Measurements from ENCODE around the gene GOLIM4. TPM values are rescaled to one million over a fixed set of nuclear protein-coding genes. Genes with fewer than 3 reads are reported as not detected.
A peak's percentile ranks its signal among the peaks of the same experiment; 100 is the strongest.

The GOLIM4 gene
- total RNA-seq, result 55.2 and 77.3 TPM in 2 replicates
- polyA plus RNA-seq, result 46.2 and 50.1 TPM in 2 replicates
- 44.8 and 52.4 TPM in 2 replicates for polyA plus RNA-seq (2012)
- polyA minus RNA-seq (ENCODE audit: low replicate concordance), result 14.2 and 17.6 TPM in 2 replicates

DNA sequence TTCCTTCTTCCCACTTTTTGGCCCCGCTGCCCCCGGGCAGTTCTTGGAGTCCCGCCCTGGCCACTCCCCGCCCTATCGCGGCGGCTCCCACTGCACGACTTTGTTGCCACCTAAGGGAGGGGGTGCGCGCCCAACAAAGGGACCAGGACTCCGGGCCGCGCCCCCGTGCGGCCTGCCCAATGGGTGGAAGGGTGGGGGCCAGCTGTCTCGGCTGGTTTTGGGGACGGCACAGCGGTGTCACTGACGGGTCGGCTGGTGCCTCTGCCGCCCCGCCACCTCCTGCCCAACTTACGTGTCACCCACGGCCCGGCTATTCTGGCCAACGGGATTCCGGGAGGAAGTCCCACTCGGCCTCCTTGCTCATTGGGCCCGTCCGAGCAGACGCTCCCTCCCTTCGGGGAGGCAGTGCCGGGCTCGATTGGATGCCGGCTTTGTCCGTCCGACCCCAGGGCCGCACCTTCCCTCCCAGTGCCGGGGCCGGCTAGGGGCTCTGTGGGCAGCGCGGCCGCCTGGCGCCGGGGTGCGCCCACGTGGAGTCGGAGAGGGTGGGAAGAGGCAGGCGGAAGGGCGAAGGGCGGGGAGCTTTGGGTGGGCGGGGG lies at the start of gene GOLIM4:
Gene GOLIM4, minus strand, starts transcription at position 314 of the 599 bp plus-strand sequence. CDS start 639 bp downstream, outside the sequence.
- H3K4me2 ChIP-seq (ENCODE audit: extremely low read depth, insufficient read depth, low read length), result peak within 1 kb of the TSS; percentile 99
- peaks cover 11% of the 10 kb centered on the region for H3K4me1 ChIP-seq (ENCODE audit: control insufficient read depth, extremely low read depth, insufficient read depth, low read length)
- peak; percentile 98 to 99 for DNase-seq (ENCODE audit: low read depth in 2 of 2)
- H4K20me1 ChIP-seq (ENCODE audit: control insufficient read depth, extremely low read depth, insufficient read depth, low read length), result no peaks in the 10 kb centered on the region
- no peaks in the 10 kb centered on the region for H3K9me3 ChIP-seq (ENCODE audit: control insufficient read depth, insufficient read depth, low read depth, low read length)
- peak within 1 kb of the TSS; percentile 96 for H3K9ac ChIP-seq (ENCODE audit: insufficient read depth, low read length)
- H2AFZ ChIP-seq (ENCODE audit: low read length), result peak within 1 kb of the TSS; percentile 97
- H3K4me3 ChIP-seq (replicated peaks in 1 of 4; ENCODE audit: control extremely low read depth in 1 of 4, insufficient read depth in 1 of 4, low read depth in 3 of 4, low read length in 4 of 4), result peak within 1 kb of the TSS; percentile 71 to 97 (median 92)
- H3K27ac ChIP-seq (ENCODE audit: insufficient read depth, low read length), result peak within 1 kb of the TSS; percentile 97
- no peak for TF ChIP-seq EZH2 (IDR thresholded peaks at IDR 0.05; ENCODE audit: low read length, missing control alignments)
- no peak for TF ChIP-seq CTCF (conservative IDR thresholded peaks at IDR 0.05 in 1 of 2, IDR thresholded peaks at IDR 0.05 in 1 of 2; ENCODE audit: low read depth in 1 of 2, low read length in 2 of 2)
- H3K79me2 ChIP-seq (ENCODE audit: control insufficient read depth, insufficient read depth, low read length), result peaks cover 43% of the 10 kb centered on the region
- no peaks in the 10 kb centered on the region for H3K27me3 ChIP-seq (ENCODE audit: control insufficient read depth, insufficient read depth, low read length)
- H3K36me3 ChIP-seq (ENCODE audit: control insufficient read depth, insufficient read depth, low read length), result no peaks in the 10 kb centered on the region

- Histone ChIP-seq H4K20me1 (ENCODE audit: control insufficient read depth, extremely low read depth, insufficient read depth, low read length) (no peaks in the 10 kb centered on the region), H3K79me2 (ENCODE audit: control insufficient read depth, insufficient read depth, low read length) (no peaks in the 10 kb centered on the region), H3K36me3 (ENCODE audit: control insufficient read depth, insufficient read depth, low read length) (no peaks in the 10 kb centered on the region), H3K9ac (ENCODE audit: insufficient read depth, low read length) (no peak overlapping the region), H3K4me1 (ENCODE audit: control insufficient read depth, extremely low read depth, insufficient read depth, low read length) (no peaks in the 10 kb centered on the region), H3K27me3 (ENCODE audit: control insufficient read depth, insufficient read depth, low read length) (no peaks in the 10 kb centered on the region), H3K9me3 (ENCODE audit: control insufficient read depth, insufficient read depth, low read depth, low read length) (no peaks in the 10 kb centered on the region), H3K27ac (ENCODE audit: insufficient read depth, low read length) (no peak overlapping the region), H3K4me3 (replicated peaks in 1 of 4; ENCODE audit: control extremely low read depth in 1 of 4, insufficient read depth in 1 of 4, low read depth in 3 of 4, low read length in 4 of 4) (no peak overlapping the region), H2AFZ (ENCODE audit: low read length) (no peak overlapping the region), H3K4me2 (ENCODE audit: extremely low read depth, insufficient read depth, low read length) (no peak overlapping the region)
- no peak for DNase-seq (ENCODE audit: low read depth in 2 of 2)
- TF ChIP-seq EZH2 (IDR thresholded peaks at IDR 0.05; ENCODE audit: low read length, missing control alignments), result no peak
- TF ChIP-seq CTCF (conservative IDR thresholded peaks at IDR 0.05 in 1 of 2, IDR thresholded peaks at IDR 0.05 in 1 of 2; ENCODE audit: low read depth in 1 of 2, low read length in 2 of 2), result no peak
Observed at GRCh38 chr3:168141405-168141998, 45.8 kb upstream of the GOLIM4 start.

- no peak for DNase-seq (ENCODE audit: low read depth in 2 of 2)
- no peaks in the 10 kb centered on the region for H3K27me3 ChIP-seq (ENCODE audit: control insufficient read depth, insufficient read depth, low read length)
- H3K36me3 ChIP-seq (ENCODE audit: control insufficient read depth, insufficient read depth, low read length), result no peaks in the 10 kb centered on the region
- peak overlapping the region; percentile 41 for H2AFZ ChIP-seq (ENCODE audit: low read length)
- H3K27ac ChIP-seq (ENCODE audit: insufficient read depth, low read length), result no peak overlapping the region
- no peaks in the 10 kb centered on the region for H3K79me2 ChIP-seq (ENCODE audit: control insufficient read depth, insufficient read depth, low read length)
- no peaks in the 10 kb centered on the region for H3K9me3 ChIP-seq (ENCODE audit: control insufficient read depth, insufficient read depth, low read depth, low read length)
- no peak overlapping the region for H3K4me2 ChIP-seq (ENCODE audit: extremely low read depth, insufficient read depth, low read length)
- no peaks in the 10 kb centered on the region for H3K4me1 ChIP-seq (ENCODE audit: control insufficient read depth, extremely low read depth, insufficient read depth, low read length)
- H4K20me1 ChIP-seq (ENCODE audit: control insufficient read depth, extremely low read depth, insufficient read depth, low read length), result no peaks in the 10 kb centered on the region
- no peak overlapping the region for H3K9ac ChIP-seq (ENCODE audit: insufficient read depth, low read length)
- no peak for TF ChIP-seq CTCF (conservative IDR thresholded peaks at IDR 0.05 in 1 of 2, IDR thresholded peaks at IDR 0.05 in 1 of 2; ENCODE audit: low read depth in 1 of 2, low read length in 2 of 2)
- TF ChIP-seq EZH2 (IDR thresholded peaks at IDR 0.05; ENCODE audit: low read length, missing control alignments), result no peak
- H3K4me3 ChIP-seq (replicated peaks in 1 of 4; ENCODE audit: control extremely low read depth in 1 of 4, insufficient read depth in 1 of 4, low read depth in 3 of 4, low read length in 4 of 4), result no peak overlapping the region
Observed at GRCh38 chr3:168139947-168140346, 44.2 kb upstream of the GOLIM4 start.
